ENCODE results near the gene MB21D2.

GRCh38 chr3:192916371-192917027 is 1.2 kb downstream of the MB21D2 start:
- no peak for TF ChIP-seq POLR2A (IDR thresholded peaks at IDR 0.05)
- TF ChIP-seq, protein P1, sequence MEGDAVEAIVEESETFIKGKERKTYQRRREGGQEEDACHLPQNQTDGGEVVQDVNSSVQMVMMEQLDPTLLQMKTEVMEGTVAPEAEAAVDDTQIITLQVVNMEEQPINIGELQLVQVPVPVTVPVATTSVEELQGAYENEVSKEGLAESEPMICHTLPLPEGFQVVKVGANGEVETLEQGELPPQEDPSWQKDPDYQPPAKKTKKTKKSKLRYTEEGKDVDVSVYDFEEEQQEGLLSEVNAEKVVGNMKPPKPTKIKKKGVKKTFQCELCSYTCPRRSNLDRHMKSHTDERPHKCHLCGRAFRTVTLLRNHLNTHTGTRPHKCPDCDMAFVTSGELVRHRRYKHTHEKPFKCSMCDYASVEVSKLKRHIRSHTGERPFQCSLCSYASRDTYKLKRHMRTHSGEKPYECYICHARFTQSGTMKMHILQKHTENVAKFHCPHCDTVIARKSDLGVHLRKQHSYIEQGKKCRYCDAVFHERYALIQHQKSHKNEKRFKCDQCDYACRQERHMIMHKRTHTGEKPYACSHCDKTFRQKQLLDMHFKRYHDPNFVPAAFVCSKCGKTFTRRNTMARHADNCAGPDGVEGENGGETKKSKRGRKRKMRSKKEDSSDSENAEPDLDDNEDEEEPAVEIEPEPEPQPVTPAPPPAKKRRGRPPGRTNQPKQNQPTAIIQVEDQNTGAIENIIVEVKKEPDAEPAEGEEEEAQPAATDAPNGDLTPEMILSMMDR (IDR thresholded peaks at IDR 0.05) = no peak
- TF ChIP-seq EP300 (IDR thresholded peaks at IDR 0.05) = no peak
